ENCODE data around the gene MCL1.

The MCL1 gene

GRCh38 chr1:150537732-150538684 lies 41.4 kb downstream of the MCL1 start:
- TF ChIP-seq ARNTL (CRISPR knock-in tag; IDR thresholded peaks at IDR 0.05; ENCODE audit: borderline replicate concordance, low read depth) (no peak), OSR1 (CRISPR knock-in tag; IDR thresholded peaks at IDR 0.05) (no peak), ZC3H10 (CRISPR knock-in tag; IDR thresholded peaks at IDR 0.05) (no peak), CREB5 (CRISPR knock-in tag; IDR thresholded peaks at IDR 0.05; ENCODE audit: low read depth) (no peak), CSDC2 (CRISPR knock-in tag; IDR thresholded peaks at IDR 0.05) (no peak), TOX (CRISPR knock-in tag; IDR thresholded peaks at IDR 0.05; ENCODE audit: borderline replicate concordance) (no peak), ZNF70 (CRISPR knock-in tag; IDR thresholded peaks at IDR 0.05) (no peak), PPARA (CRISPR knock-in tag; IDR thresholded peaks at IDR 0.05; ENCODE audit: borderline replicate concordance) (no peak), ZFP30 (CRISPR knock-in tag; IDR thresholded peaks at IDR 0.05) (no peak), ESRRG (CRISPR knock-in tag; IDR thresholded peaks at IDR 0.05) (no peak), ZFP3 (CRISPR knock-in tag; IDR thresholded peaks at IDR 0.05) (no peak), ZNF565 (CRISPR knock-in tag; conservative IDR thresholded peaks at IDR 0.05; ENCODE audit: low read depth) (no peak), RARB (CRISPR knock-in tag; IDR thresholded peaks at IDR 0.05) (no peak), ISL1 (CRISPR knock-in tag; IDR thresholded peaks at IDR 0.05) (no peak)
- TF ChIP-seq, protein P1, sequence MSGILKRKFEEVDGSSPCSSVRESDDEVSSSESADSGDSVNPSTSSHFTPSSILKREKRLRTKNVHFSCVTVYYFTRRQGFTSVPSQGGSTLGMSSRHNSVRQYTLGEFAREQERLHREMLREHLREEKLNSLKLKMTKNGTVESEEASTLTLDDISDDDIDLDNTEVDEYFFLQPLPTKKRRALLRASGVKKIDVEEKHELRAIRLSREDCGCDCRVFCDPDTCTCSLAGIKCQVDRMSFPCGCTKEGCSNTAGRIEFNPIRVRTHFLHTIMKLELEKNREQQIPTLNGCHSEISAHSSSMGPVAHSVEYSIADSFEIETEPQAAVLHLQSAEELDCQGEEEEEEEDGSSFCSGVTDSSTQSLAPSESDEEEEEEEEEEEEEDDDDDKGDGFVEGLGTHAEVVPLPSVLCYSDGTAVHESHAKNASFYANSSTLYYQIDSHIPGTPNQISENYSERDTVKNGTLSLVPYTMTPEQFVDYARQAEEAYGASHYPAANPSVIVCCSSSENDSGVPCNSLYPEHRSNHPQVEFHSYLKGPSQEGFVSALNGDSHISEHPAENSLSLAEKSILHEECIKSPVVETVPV (CRISPR knock-in tag; IDR thresholded peaks at IDR 0.05) = no peak
- TF ChIP-seq, protein P2, sequence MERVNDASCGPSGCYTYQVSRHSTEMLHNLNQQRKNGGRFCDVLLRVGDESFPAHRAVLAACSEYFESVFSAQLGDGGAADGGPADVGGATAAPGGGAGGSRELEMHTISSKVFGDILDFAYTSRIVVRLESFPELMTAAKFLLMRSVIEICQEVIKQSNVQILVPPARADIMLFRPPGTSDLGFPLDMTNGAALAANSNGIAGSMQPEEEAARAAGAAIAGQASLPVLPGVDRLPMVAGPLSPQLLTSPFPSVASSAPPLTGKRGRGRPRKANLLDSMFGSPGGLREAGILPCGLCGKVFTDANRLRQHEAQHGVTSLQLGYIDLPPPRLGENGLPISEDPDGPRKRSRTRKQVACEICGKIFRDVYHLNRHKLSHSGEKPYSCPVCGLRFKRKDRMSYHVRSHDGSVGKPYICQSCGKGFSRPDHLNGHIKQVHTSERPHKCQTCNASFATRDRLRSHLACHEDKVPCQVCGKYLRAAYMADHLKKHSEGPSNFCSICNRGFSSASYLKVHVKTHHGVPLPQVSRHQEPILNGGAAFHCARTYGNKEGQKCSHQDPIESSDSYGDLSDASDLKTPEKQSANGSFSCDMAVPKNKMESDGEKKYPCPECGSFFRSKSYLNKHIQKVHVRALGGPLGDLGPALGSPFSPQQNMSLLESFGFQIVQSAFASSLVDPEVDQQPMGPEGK (CRISPR knock-in tag; IDR thresholded peaks at IDR 0.05; ENCODE audit: borderline replicate concordance) = no peak
- TF ChIP-seq, protein P3, sequence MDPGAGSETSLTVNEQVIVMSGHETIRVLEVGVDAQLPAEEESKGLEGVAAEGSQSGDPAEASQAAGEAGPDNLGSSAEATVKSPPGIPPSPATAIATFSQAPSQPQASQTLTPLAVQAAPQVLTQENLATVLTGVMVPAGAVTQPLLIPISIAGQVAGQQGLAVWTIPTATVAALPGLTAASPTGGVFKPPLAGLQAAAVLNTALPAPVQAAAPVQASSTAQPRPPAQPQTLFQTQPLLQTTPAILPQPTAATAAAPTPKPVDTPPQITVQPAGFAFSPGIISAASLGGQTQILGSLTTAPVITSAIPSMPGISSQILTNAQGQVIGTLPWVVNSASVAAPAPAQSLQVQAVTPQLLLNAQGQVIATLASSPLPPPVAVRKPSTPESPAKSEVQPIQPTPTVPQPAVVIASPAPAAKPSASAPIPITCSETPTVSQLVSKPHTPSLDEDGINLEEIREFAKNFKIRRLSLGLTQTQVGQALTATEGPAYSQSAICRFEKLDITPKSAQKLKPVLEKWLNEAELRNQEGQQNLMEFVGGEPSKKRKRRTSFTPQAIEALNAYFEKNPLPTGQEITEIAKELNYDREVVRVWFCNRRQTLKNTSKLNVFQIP (CRISPR knock-in tag; IDR thresholded peaks at IDR 0.05; ENCODE audit: borderline replicate concordance, low read depth) = no peak
- TF ChIP-seq, protein P4, sequence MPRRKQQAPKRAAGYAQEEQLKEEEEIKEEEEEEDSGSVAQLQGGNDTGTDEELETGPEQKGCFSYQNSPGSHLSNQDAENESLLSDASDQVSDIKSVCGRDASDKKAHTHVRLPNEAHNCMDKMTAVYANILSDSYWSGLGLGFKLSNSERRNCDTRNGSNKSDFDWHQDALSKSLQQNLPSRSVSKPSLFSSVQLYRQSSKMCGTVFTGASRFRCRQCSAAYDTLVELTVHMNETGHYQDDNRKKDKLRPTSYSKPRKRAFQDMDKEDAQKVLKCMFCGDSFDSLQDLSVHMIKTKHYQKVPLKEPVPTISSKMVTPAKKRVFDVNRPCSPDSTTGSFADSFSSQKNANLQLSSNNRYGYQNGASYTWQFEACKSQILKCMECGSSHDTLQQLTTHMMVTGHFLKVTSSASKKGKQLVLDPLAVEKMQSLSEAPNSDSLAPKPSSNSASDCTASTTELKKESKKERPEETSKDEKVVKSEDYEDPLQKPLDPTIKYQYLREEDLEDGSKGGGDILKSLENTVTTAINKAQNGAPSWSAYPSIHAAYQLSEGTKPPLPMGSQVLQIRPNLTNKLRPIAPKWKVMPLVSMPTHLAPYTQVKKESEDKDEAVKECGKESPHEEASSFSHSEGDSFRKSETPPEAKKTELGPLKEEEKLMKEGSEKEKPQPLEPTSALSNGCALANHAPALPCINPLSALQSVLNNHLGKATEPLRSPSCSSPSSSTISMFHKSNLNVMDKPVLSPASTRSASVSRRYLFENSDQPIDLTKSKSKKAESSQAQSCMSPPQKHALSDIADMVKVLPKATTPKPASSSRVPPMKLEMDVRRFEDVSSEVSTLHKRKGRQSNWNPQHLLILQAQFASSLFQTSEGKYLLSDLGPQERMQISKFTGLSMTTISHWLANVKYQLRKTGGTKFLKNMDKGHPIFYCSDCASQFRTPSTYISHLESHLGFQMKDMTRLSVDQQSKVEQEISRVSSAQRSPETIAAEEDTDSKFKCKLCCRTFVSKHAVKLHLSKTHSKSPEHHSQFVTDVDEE (CRISPR knock-in tag; IDR thresholded peaks at IDR 0.05) = no peak
- peak; percentile 79 for ATAC-seq

- no peak for ATAC-seq
- no peak for TF ChIP-seq PPARA (CRISPR knock-in tag; IDR thresholded peaks at IDR 0.05; ENCODE audit: borderline replicate concordance)
- TF ChIP-seq ZFP30 (CRISPR knock-in tag; IDR thresholded peaks at IDR 0.05) = no peak
- no peak for TF ChIP-seq BACH2 (CRISPR knock-in tag; IDR thresholded peaks at IDR 0.05; ENCODE audit: borderline replicate concordance)
- TF ChIP-seq TCF4 (CRISPR knock-in tag; IDR thresholded peaks at IDR 0.05; ENCODE audit: borderline replicate concordance) = no peak
- no peak for TF ChIP-seq CREB5 (CRISPR knock-in tag; IDR thresholded peaks at IDR 0.05; ENCODE audit: low read depth)
- TF ChIP-seq TOX (CRISPR knock-in tag; IDR thresholded peaks at IDR 0.05; ENCODE audit: borderline replicate concordance) = no peak
- TF ChIP-seq ZNF8 (CRISPR knock-in tag; IDR thresholded peaks at IDR 0.05) = no peak
- TF ChIP-seq GLIS3 (CRISPR knock-in tag; IDR thresholded peaks at IDR 0.05) = no peak
- TF ChIP-seq ISL1 (CRISPR knock-in tag; IDR thresholded peaks at IDR 0.05) = no peak
- no peak for TF ChIP-seq ZNF70 (CRISPR knock-in tag; IDR thresholded peaks at IDR 0.05)
- no peak for TF ChIP-seq SNAI2 (CRISPR knock-in tag; IDR thresholded peaks at IDR 0.05)
- TF ChIP-seq ESRRG (CRISPR knock-in tag; IDR thresholded peaks at IDR 0.05) = no peak
These were observed 42.3 kb downstream of the MCL1 start for GRCh38 chr1:150536836-150537731.
